ENCODE data around the gene TMEM196.

Gene TMEM196

DNA sequence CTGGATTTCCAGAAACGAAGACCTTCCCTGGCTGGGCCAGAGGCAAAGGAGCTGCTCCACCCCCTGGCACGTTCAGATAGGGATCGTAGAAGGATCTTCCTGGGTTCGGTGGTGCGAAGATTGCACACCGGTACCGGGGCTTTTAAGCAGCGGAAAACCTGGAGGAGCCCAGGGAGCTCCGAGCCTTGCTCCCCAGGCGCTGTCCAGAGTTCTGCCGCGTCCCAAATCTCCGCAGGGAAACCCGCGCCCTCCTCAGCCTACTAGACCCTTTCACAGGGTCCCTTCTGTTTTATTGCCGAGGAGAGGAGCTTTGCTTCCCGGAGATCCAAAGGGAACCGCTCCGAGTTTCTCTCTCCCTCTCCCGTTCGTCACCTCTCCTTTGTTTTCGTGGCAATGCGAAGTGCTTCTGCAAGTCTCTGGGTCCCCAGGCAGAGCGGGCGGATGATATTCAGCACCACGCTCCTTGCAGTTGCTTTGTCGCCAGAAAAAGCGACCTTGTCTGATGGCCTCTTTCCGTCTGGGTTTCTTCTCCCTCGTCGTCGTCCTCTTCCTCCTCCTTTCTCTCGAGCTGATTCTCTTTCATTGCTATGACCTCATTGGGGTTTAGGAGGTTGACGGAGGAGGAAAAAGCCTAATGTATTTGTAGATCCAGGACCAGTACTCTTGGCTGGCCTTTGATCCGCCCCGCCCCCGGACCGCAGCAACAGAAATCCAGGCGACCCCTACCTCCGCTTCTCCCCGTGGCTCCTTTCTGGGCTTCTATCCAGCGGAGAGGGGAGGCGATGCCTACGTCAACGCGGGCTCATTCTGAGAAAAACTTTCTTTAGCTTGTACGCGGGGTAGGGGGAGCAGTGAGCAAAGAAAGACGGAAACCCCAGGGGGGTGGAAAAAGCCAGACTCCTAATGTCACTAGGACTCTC is at the start of gene TMEM196:
TMEM196 (minus strand) TSS at position 777 of the 920 bp plus-strand sequence. CDS start 921 bp downstream, outside the sequence.
- Histone ChIP-seq H3K27me3 (ENCODE audit: control insufficient read depth, low read length) (peaks cover 2% of the 10 kb centered on the region; the same call in 1 of the 2 replicates), H3K79me2 (ENCODE audit: control insufficient read depth, low read length) (no peaks in the 10 kb centered on the region), H3K4me2 (ENCODE audit: low read length) (no peak within 1 kb of the TSS), H3K36me3 (ENCODE audit: control insufficient read depth, low read length) (no peaks in the 10 kb centered on the region), H3K4me3 (ENCODE audit: low read length) (no peak within 1 kb of the TSS), H3F3A (ENCODE audit: control insufficient read depth, insufficient read depth) (no peaks in the 10 kb centered on the region), H3K9me3 (ENCODE audit: control insufficient read depth, insufficient read depth, low read length) (no peaks in the 10 kb centered on the region), H3K27ac (ENCODE audit: low read depth, low read length) (no peak within 1 kb of the TSS), H4K20me1 (ENCODE audit: control insufficient read depth, insufficient read depth, low read depth, low read length) (no peaks in the 10 kb centered on the region), H3K9me2 (replicated peaks; ENCODE audit: control insufficient read depth, low read length) (no peaks in the 10 kb centered on the region), H3K4me1 (ENCODE audit: control insufficient read depth, low read length) (no peaks in the 10 kb centered on the region)
- TF ChIP-seq, protein P1, sequence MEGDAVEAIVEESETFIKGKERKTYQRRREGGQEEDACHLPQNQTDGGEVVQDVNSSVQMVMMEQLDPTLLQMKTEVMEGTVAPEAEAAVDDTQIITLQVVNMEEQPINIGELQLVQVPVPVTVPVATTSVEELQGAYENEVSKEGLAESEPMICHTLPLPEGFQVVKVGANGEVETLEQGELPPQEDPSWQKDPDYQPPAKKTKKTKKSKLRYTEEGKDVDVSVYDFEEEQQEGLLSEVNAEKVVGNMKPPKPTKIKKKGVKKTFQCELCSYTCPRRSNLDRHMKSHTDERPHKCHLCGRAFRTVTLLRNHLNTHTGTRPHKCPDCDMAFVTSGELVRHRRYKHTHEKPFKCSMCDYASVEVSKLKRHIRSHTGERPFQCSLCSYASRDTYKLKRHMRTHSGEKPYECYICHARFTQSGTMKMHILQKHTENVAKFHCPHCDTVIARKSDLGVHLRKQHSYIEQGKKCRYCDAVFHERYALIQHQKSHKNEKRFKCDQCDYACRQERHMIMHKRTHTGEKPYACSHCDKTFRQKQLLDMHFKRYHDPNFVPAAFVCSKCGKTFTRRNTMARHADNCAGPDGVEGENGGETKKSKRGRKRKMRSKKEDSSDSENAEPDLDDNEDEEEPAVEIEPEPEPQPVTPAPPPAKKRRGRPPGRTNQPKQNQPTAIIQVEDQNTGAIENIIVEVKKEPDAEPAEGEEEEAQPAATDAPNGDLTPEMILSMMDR (IDR thresholded peaks at IDR 0.05; ENCODE audit: low read depth, low read length, poor library complexity, severe bottlenecking): no peak
- TF ChIP-seq EZH2phosphoT487 (IDR thresholded peaks at IDR 0.05; ENCODE audit: borderline replicate concordance, low read length): no peak

DNA sequence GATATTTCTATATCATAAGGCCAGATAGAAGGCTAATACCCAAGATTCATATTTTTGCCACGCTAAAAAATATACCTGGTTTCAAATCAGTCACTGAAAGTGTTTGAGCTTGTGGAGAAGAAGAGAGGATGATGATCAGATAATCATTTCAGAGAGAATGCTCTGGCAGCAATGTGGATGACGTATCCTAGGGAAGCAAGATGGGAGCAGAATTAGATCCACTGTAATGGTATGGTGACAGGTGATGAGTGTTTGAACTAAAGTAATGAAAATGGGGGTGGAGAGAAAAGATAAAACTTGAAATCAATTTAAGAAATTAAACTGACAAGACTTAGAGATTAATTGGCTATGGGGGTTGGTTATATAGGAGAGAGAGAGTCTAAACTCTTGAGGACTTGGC is 42.7 kb upstream of the TMEM196 start:
- Histone ChIP-seq H3K4me2 (ENCODE audit: low read length) (no peak overlapping the region), H3K27ac (ENCODE audit: low read depth, low read length) (no peak overlapping the region), H3F3A (ENCODE audit: control insufficient read depth, insufficient read depth) (no peaks in the 10 kb centered on the region), H3K27me3 (ENCODE audit: control insufficient read depth, low read length) (no peaks in the 10 kb centered on the region), H3K4me3 (ENCODE audit: low read length) (no peak overlapping the region), H3K36me3 (ENCODE audit: control insufficient read depth, low read length) (no peaks in the 10 kb centered on the region), H3K79me2 (ENCODE audit: control insufficient read depth, low read length) (no peaks in the 10 kb centered on the region), H3K9me3 (ENCODE audit: control insufficient read depth, insufficient read depth, low read length) (no peaks in the 10 kb centered on the region), H4K20me1 (ENCODE audit: control insufficient read depth, insufficient read depth, low read depth, low read length) (no peaks in the 10 kb centered on the region), H3K9me2 (replicated peaks; ENCODE audit: control insufficient read depth, low read length) (no peaks in the 10 kb centered on the region), H3K4me1 (ENCODE audit: control insufficient read depth, low read length) (no peaks in the 10 kb centered on the region)
- TF ChIP-seq, protein P1 (IDR thresholded peaks at IDR 0.05; ENCODE audit: low read depth, low read length, poor library complexity, severe bottlenecking): no peak
- no peak for TF ChIP-seq EZH2phosphoT487 (IDR thresholded peaks at IDR 0.05; ENCODE audit: borderline replicate concordance, low read length)

DNA sequence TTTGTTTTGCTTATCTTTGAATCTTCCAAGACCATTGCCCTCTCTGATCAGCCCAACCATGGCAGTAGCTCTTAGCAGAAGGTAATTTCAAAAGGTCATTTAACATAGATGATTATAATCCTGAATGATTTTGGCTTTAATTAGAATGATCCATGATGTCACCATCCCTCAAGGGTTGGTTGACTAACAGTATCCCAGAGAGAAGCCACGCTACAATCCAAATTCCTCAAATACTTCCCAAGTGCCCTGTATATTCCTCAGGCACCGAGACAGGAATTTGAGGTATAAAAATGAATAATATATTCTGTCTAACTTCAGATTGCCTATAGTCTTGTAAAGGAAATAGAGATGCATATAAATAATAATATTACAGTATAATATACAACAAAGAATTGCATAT is 42.1 kb upstream of the TMEM196 start:
- Histone ChIP-seq H3K27ac (ENCODE audit: low read depth, low read length) (no peak overlapping the region), H3F3A (ENCODE audit: control insufficient read depth, insufficient read depth) (no peaks in the 10 kb centered on the region), H3K79me2 (ENCODE audit: control insufficient read depth, low read length) (no peaks in the 10 kb centered on the region), H4K20me1 (ENCODE audit: control insufficient read depth, insufficient read depth, low read depth, low read length) (no peaks in the 10 kb centered on the region), H3K27me3 (ENCODE audit: control insufficient read depth, low read length) (no peaks in the 10 kb centered on the region), H3K4me1 (ENCODE audit: control insufficient read depth, low read length) (no peaks in the 10 kb centered on the region), H3K9me3 (ENCODE audit: control insufficient read depth, insufficient read depth, low read length) (no peaks in the 10 kb centered on the region), H3K9me2 (replicated peaks; ENCODE audit: control insufficient read depth, low read length) (no peaks in the 10 kb centered on the region), H3K4me2 (ENCODE audit: low read length) (no peak overlapping the region), H3K4me3 (ENCODE audit: low read length) (no peak overlapping the region), H3K36me3 (ENCODE audit: control insufficient read depth, low read length) (no peaks in the 10 kb centered on the region)
- TF ChIP-seq EZH2phosphoT487 (IDR thresholded peaks at IDR 0.05; ENCODE audit: borderline replicate concordance, low read length): no peak
- TF ChIP-seq, protein P1 (IDR thresholded peaks at IDR 0.05; ENCODE audit: low read depth, low read length, poor library complexity, severe bottlenecking): no peak
